Spinal cord (tissue), 10 donors: Measurements from ENCODE around the gene NOTCH4. TPM values are rescaled to one million over a fixed set of nuclear protein-coding genes. Genes with fewer than 3 reads are reported as not detected.
"Not testable (repeated sequence)": the region's sequence is repeated elsewhere in the genome, so short reads cannot be mapped to it uniquely, and the experiment has no call there.

Experiments used
- DNase-seq, 6 donors: peaks; one replicate each; pipeline versions ENCODE4 v3.0.0 to v3.0.0-alpha.2; 2013 to 2015; ENCODE audit warnings: low spot score in 6 of 6, low read depth in 4 of 6
- H3K27ac ChIP-seq: one replicate; pipeline ENCODE4 v1.5.1; 2013; ENCODE audit warnings: low read depth, low read length, control low read depth
- H3K27me3 ChIP-seq: one replicate; pipeline ENCODE4 v1.6.1; 2013; ENCODE audit warnings: low read length; ENCODE audit not compliant: control insufficient read depth, insufficient read depth
- H3K36me3 ChIP-seq: one replicate; pipeline ENCODE4 v1.6.1; 2013; ENCODE audit warnings: low read length; ENCODE audit not compliant: control insufficient read depth, insufficient read depth
- H3K4me1 ChIP-seq: one replicate; pipeline ENCODE4 v1.6.1; 2013; ENCODE audit warnings: low read length; ENCODE audit not compliant: control insufficient read depth, insufficient read depth
- H3K4me3 ChIP-seq: one replicate; pipeline ENCODE4 v1.5.1; 2013; ENCODE audit warnings: low read depth, low read length, control low read depth
- H3K9me3 ChIP-seq: one replicate; pipeline ENCODE4 v1.6.1; 2013; ENCODE audit warnings: low read length; ENCODE audit not compliant: control insufficient read depth, insufficient read depth
- WGBS: methylation state at CpG from one replicate; pipeline ENCODE4 v1.1.5; 2013; ENCODE audit warnings: missing lambda C conversion rate; ENCODE audit not compliant: insufficient coverage; 5-methylcytosine and 5-hydroxymethylcytosine counted together
- polyA plus RNA-seq, 2 donors: library from polyadenylated mRNA; unstranded; fragments of 120-200 nt; gene quantifications; one replicate each; pipeline ENCODE4 v1.2.1, GENCODE V29; 2013; ENCODE audit not compliant: insufficient read length in 2 of 2
- total RNA-seq, 2 donors: library from RNA; depleted of rRNA in 1 of 2; stranded (reverse); fragments of 120-200 nt in 1 of 2; fragments of >200 nt in 1 of 2; gene quantifications; one replicate each; pipeline versions ENCODE4 v1.2.3 to v1.2.4, GENCODE V29; 2013 to 2014
- donor health status: healthy.

The NOTCH4 gene
- total and polyA plus RNA-seq, 4 donors = 8.5 to 31.2 (median 18.1) TPM

- Histone ChIP-seq H3K4me3 (peak within 1 kb of the TSS; percentile 77), H3K27ac (peak within 1 kb of the TSS; percentile 94), H3K36me3 (peaks cover 28% of the 10 kb centered on the region), H3K9me3 (no peaks in the 10 kb centered on the region), H3K4me1 (peaks cover 59% of the 10 kb centered on the region), H3K27me3 (no peaks in the 10 kb centered on the region)
- DNase-seq = peak in 5 of 6 donors; percentile 78 to 98 (median 86)
- WGBS = 0% methylated on average over 9 of the region's 23 CpGs
Measured at GRCh38 chr6:32190054-32190851, 33.6 kb downstream of the NOTCH4 start, which contains the start of gene PBX2. Gene PBX2 (minus strand): TSS chr6:32190202. CDS start chr6:32189915, 287 bp downstream.

- Histone ChIP-seq H3K36me3 (peaks cover 28% of the 10 kb centered on the region), H3K27me3 (no peaks in the 10 kb centered on the region), H3K4me3 (peak overlapping the region; percentile 77), H3K4me1 (peaks cover 53% of the 10 kb centered on the region), H3K27ac (peak overlapping the region; percentile 87), H3K9me3 (no peaks in the 10 kb centered on the region)
- DNase-seq = no peak
- WGBS = 0% methylated on average over 8 of the region's 23 CpGs
Measured at GRCh38 chr6:32189742-32190053, 34.2 kb downstream of the NOTCH4 start.

GRCh38 chr6:32189069-32189741, 34.7 kb downstream of the NOTCH4 start:
- Histone ChIP-seq H3K4me1 (peaks cover 49% of the 10 kb centered on the region), H3K36me3 (peaks cover 30% of the 10 kb centered on the region), H3K27me3 (no peaks in the 10 kb centered on the region), H3K27ac (peak overlapping the region; percentile 87), H3K4me3 (peak overlapping the region; percentile 77), H3K9me3 (no peaks in the 10 kb centered on the region)
- DNase-seq = peak in 2 of 6 donors; percentile 25 to 26
- under 1% methylated on average over 10 of the region's 10 CpGs for WGBS

- H3K36me3 ChIP-seq = peaks cover 37% of the 10 kb centered on the region
- no peaks in the 10 kb centered on the region for H3K9me3 ChIP-seq
- peak overlapping the region; percentile 87 for H3K27ac ChIP-seq
- peaks cover 49% of the 10 kb centered on the region for H3K4me1 ChIP-seq
- WGBS = 13% methylated on average over 8 of the region's 13 CpGs
- H3K4me3 ChIP-seq = peak overlapping the region; percentile 77
- peak in 1 of 6 donors; percentile 20 for DNase-seq
- H3K27me3 ChIP-seq = no peaks in the 10 kb centered on the region
Measured at GRCh38 chr6:32188381-32189068, 35.3 kb downstream of the NOTCH4 start.

GRCh38 chr6:32187725-32188380, 36.0 kb downstream of the NOTCH4 start:
- H3K27me3 ChIP-seq, H3K9me3 ChIP-seq, DNase-seq: not testable (repeated sequence)
- peaks cover 44% of the 10 kb centered on the region for H3K36me3 ChIP-seq
- peak overlapping the region; percentile 77 for H3K4me3 ChIP-seq
- peaks cover 49% of the 10 kb centered on the region for H3K4me1 ChIP-seq
- peak overlapping the region; percentile 87 for H3K27ac ChIP-seq
- 87% methylated on average over 6 of the region's 18 CpGs for WGBS

GRCh38 chr6:32187009-32187709, 36.7 kb downstream of the NOTCH4 start:
- Histone ChIP-seq H3K27ac (no peak overlapping the region), H3K4me3 (no peak overlapping the region), H3K27me3 (no peaks in the 10 kb centered on the region), H3K36me3 (peaks cover 51% of the 10 kb centered on the region), H3K4me1 (peaks cover 47% of the 10 kb centered on the region), H3K9me3 (no peaks in the 10 kb centered on the region)
- no peak for DNase-seq
- 86% methylated on average over 7 of the region's 12 CpGs for WGBS

- H3K9me3 ChIP-seq, H3K27me3 ChIP-seq, H3K4me3 ChIP-seq, H3K27ac ChIP-seq, DNase-seq: not testable (repeated sequence)
- WGBS = 87% methylated on average over 5 of the region's 10 CpGs
- Histone ChIP-seq H3K4me1 (peaks cover 41% of the 10 kb centered on the region), H3K36me3 (peaks cover 58% of the 10 kb centered on the region)
Measured at GRCh38 chr6:32186151-32186840, 37.6 kb downstream of the NOTCH4 start.

- H3K36me3 ChIP-seq = peaks cover 63% of the 10 kb centered on the region
- DNase-seq = peak in 1 of 6 donors; percentile 38
Measured at GRCh38 chr6:32185681-32186131, 38.2 kb downstream of the NOTCH4 start.

More at GRCh38 chr6:32185681-32186131, 38.2 kb downstream of the NOTCH4 start:
- H3K27ac ChIP-seq, H3K27me3 ChIP-seq, H3K9me3 ChIP-seq, H3K4me3 ChIP-seq: not testable (repeated sequence)
- peaks cover 35% of the 10 kb centered on the region for H3K4me1 ChIP-seq
- WGBS = 17% methylated on average over 9 of the region's 11 CpGs
